Measurements from ENCODE around the gene MTFR2.
"Not testable (repeated sequence)": the region's sequence is repeated elsewhere in the genome, so short reads cannot be mapped to it uniquely, and the experiment has no call there.

The MTFR2 gene

GRCh38 chr6:136236466-136237293 lies 13.4 kb downstream of the MTFR2 start:
- in situ Hi-C loops (cut with MboI; ENCODE audit: low sequenced_read_pairs): no loop called here

GRCh38 chr6:136235233-136235564 lies 14.9 kb downstream of the MTFR2 start:
- in situ Hi-C loops (cut with MboI; ENCODE audit: low sequenced_read_pairs): no loop called here

GRCh38 chr6:136232701-136233100 lies 17.4 kb downstream of the MTFR2 start:
- in situ Hi-C loops (cut with MboI; ENCODE audit: low sequenced_read_pairs): no loop called here

GRCh38 chr6:136230219-136230853 lies 19.8 kb downstream of the MTFR2 start:
- in situ Hi-C loops (cut with MboI; ENCODE audit: low sequenced_read_pairs): no loop called here

DNA sequence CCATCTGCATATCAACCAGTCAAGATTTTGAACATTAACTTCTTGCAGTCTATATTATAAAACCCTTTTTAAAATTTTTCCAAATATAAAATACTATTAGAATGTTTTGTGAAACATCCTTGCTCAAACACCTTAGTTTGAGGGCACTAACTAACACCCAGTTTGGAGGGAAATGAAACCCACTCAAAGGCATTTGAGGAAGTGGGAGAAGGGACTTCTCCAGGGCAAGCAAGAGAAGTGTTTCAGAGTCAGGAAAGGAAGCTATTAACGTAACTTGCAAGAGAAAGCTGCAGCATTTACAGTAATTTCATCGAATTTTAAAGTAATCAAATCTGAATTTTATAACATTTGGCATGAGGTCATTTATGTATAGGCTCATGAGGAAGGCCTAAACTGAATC lies 21.3 kb downstream of the MTFR2 start:
- in situ Hi-C loops (cut with MboI; ENCODE audit: low sequenced_read_pairs): no loop called here

DNA sequence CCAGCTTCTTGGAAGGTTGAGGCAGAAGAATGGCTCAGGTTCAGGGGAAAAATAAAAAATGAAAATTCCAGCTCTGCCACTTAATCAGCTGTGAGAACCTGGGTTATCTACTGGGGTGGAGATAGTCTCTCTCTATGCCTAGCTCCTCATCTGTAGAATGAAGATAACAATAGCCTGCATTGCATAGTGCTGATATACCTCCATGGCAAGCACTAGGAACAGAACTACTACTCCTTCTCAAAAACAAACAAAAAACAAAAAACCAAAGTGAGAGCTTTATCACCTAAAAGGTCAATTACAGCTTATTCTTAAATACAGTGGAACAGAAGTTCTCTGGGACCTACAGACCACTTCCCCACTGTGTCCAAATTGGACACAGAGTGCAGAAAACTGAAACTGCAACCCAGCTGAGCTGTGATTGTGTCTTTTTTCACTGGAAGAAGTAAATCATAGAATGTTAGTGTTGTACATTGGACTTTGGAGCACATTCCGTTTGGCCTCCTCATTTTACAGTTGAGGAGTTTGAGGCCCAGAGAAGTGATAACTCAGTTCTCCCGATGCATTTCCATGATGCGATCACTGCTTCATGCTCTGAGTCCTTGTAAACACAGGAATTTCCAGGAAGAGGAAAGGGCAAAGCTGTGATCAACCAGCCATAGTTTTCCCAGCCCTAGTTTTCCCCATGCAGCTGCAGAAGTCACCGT lies 23.3 kb downstream of the MTFR2 start:
- in situ Hi-C loops (cut with MboI; ENCODE audit: low sequenced_read_pairs): no loop called here

DNA sequence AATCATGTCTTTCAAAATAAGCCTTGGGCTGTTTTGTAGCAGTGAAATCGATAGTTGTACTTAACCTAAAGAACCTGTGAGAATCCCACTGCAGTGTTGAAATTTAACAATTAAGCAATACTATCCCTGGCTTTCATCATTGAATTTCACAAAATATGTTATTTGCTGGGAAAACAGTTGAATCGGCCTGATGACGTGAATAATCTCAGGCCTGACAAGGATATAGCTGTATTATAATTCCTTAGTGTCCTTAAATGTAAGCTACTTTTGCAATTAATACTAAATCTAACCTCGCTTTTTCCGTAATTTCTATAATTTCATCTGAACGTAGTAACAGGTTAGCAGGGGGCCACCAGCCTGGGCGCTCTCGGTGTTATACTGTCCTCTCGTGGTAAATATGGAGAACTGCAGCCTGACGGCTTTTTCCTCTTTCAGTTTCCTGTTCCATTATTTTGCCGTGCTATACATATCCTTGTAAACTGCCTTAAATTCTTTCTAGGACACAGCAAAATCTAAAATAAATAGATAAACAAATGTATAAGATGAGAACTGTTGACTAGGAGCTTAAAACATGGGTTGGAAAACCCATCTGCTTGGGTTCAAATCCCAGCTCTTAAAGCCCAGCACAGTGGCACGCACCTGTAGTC lies 24.0 kb downstream of the MTFR2 start:
- in situ Hi-C loops (cut with MboI; ENCODE audit: low sequenced_read_pairs): no loop called here

DNA sequence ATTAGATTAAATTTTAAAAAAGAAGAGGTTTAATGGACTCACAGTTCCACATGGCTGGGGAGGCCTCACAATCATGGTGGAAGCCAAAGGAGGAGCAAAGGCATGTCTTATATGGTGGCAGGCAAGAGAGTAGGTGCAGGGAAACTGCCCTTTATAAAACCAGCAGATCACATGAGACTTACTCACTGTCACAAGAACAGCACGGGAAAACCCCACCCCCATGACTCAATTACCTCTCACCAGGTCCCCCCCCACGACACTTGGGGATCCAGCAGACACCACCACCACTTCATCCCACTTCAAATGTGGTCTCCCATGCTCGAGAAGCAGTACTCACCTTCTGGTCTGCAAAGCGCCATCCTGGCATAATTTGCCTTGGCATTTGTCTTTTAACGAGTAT lies 24.6 kb downstream of the MTFR2 start:
- in situ Hi-C loops (cut with MboI; ENCODE audit: low sequenced_read_pairs): no loop called here

- in situ Hi-C loops (cut with MboI; ENCODE audit: low sequenced_read_pairs): not testable (repeated sequence)
These were observed 25.1 kb downstream of the MTFR2 start for GRCh38 chr6:136224974-136225373.

GRCh38 chr6:136216503-136217401 lies 33.4 kb downstream of the MTFR2 start:
- in situ Hi-C loops (cut with MboI; ENCODE audit: low sequenced_read_pairs): no loop called here

DNA sequence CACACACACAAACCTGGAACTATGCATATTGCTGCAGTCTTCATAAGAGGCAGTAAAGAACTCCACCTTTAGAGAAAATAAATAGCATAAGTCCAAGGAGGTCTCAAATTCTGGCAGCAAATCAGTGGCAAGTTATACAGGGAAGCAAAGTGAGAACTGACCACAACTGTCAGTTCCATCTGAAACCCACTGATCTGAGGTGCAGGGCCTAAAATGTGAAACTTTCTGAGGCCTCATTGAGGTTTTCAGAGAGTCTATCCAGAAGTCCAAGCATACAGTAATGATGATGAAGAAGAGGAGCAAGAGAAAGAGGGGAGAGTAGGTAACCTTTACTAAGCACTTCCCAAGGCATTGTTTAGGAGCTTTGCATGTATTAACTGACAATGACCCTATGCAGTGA lies 36.3 kb downstream of the MTFR2 start:
- in situ Hi-C loops (cut with MboI; ENCODE audit: low sequenced_read_pairs): no loop called here

- in situ Hi-C loops (cut with MboI; ENCODE audit: low sequenced_read_pairs): no loop called here
These were observed 37.0 kb downstream of the MTFR2 start for GRCh38 chr6:136213012-136213539.

DNA sequence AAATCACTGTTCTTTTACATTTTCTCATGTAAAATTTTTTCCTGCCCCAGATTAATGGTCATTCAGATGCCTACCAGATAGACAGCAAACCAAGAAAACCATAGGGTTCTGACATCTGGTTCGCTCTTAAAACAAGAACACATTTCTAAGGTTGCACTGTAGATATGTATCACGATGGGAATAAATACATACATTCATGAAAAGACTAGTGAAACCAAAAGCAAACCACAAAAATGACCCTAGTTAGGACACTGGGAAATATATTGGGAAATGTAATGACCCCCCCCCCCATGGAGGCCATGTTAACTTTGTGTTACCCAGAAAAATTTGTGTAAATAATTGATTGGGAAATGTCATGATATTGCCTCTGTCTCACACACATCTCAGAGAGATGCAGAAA lies 37.5 kb downstream of the MTFR2 start:
- in situ Hi-C loops (cut with MboI; ENCODE audit: low sequenced_read_pairs): no loop called here

GRCh38 chr6:136210398-136211165 lies 39.5 kb downstream of the MTFR2 start:
- in situ Hi-C loops (cut with MboI; ENCODE audit: low sequenced_read_pairs): no loop called here

DNA sequence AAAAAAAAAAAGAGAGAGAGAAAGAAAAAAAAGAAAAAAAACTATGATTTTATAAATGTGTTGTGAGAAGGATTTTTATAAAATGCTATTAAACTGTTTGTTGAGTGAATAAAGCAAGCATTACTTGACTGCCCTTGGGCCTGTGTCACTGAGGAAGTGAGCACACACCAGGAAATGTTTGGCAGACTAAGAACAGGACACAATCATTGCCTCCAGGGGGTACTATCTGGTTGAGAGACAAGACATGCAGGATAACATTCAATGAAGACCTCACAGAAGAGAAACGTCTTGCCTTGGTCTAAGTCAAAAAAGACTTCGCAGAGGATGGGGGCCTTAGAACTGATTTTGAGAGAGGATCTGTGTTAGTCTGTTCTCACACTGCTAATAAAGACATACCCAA lies 40.6 kb downstream of the MTFR2 start:
- in situ Hi-C loops (cut with MboI; ENCODE audit: low sequenced_read_pairs): no loop called here

DNA sequence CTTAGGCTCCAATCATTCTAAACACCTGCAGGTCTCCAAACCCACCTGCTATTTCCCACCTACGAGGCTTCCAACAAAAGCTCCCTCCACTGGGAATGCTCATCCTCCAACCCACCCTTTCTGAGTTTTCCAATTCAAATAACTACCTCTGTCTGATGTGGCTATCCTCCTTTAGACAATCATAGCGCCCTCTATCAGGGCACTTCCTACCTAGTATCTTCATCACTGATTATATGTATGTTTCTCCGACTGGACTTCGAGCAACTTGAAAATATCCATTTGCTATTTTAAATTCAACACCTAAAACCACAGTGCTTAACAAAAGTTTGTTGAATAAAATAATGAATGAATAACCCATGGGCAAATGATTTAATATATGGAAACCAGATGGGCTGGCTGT lies 41.3 kb downstream of the MTFR2 start:
- in situ Hi-C loops (cut with MboI; ENCODE audit: low sequenced_read_pairs): no loop called here

GRCh38 chr6:136201732-136202131 lies 48.4 kb downstream of the MTFR2 start:
- in situ Hi-C loops (cut with MboI; ENCODE audit: low sequenced_read_pairs): no loop called here

DNA sequence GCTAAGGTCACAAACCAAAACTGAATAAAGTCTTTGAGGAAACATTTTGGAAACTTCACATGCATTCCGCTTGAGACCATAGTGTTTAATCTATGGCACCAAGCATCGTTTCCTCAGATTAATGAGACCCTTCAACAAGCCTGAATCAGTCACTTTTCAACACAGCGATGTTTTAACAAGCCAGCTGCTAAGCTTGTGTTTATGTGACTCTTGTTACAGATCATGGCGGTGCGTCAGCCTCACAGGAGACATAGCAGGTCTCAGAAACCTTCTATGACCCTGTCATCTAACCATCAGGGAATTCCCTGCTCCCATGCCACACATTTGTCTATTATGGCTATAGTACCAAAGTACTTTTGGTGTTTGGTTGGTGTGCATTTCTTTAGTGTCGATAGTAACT lies 57.2 kb downstream of the MTFR2 start:
- in situ Hi-C loops (cut with MboI; ENCODE audit: low sequenced_read_pairs): no loop called here

DNA sequence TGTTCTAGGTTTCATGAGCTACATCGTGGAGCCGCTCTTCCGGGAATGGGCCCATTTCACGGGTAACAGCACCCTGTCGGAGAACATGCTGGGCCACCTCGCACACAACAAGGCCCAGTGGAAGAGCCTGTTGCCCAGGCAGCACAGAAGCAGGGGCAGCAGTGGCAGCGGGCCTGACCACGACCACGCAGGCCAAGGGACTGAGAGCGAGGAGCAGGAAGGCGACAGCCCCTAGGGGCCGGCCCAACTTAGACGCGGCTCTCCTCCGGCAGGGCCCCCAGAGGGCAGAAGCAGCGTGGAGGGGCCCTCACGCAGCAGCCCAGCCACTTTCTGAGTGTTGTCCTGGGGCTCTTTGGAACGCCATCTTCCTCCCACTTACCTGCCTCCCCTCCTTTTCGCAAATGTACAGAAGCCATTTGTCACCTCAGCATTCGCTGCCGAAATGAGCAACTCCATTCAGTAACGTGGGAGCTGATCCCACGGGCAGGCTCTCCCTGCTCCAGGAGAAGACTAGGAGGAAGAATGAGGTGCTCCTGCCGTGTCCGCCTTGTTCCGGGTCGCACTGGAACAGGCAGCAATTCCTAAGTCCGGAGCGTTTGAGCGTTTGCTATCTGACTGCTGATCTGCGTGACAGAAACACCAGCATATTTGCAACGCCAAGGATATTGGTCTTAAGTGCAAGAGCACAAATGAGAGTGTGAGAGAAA lies 58.4 kb downstream of the MTFR2 start:
- in situ Hi-C loops (cut with MboI; ENCODE audit: low sequenced_read_pairs): no loop called here
